ENCODE measurements around the gene CHI3L2.

- TF ChIP-seq, protein P1, sequence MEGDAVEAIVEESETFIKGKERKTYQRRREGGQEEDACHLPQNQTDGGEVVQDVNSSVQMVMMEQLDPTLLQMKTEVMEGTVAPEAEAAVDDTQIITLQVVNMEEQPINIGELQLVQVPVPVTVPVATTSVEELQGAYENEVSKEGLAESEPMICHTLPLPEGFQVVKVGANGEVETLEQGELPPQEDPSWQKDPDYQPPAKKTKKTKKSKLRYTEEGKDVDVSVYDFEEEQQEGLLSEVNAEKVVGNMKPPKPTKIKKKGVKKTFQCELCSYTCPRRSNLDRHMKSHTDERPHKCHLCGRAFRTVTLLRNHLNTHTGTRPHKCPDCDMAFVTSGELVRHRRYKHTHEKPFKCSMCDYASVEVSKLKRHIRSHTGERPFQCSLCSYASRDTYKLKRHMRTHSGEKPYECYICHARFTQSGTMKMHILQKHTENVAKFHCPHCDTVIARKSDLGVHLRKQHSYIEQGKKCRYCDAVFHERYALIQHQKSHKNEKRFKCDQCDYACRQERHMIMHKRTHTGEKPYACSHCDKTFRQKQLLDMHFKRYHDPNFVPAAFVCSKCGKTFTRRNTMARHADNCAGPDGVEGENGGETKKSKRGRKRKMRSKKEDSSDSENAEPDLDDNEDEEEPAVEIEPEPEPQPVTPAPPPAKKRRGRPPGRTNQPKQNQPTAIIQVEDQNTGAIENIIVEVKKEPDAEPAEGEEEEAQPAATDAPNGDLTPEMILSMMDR (IDR thresholded peaks at IDR 0.05), result no peak
- TF ChIP-seq POLR2A (IDR thresholded peaks at IDR 0.05) (no peak), EP300 (IDR thresholded peaks at IDR 0.05) (no peak), POLR2AphosphoS5 (IDR thresholded peaks at IDR 0.05) (no peak)
Observed at GRCh38 chr1:111225091-111225490, 2.4 kb upstream of the CHI3L2 start.

Data from stomach (tissue), 4 donors.